ENCODE data around the gene LPGAT1. TPM values are rescaled to one million over a fixed set of nuclear protein-coding genes. Genes with fewer than 3 reads are reported as not detected.

The LPGAT1 gene
- total and polyA plus RNA-seq, 2 donors (not counting 3 experiments of a cell fraction or from before 2014, with no cell fraction given) = 6.1 to 46.0 TPM

DNA sequence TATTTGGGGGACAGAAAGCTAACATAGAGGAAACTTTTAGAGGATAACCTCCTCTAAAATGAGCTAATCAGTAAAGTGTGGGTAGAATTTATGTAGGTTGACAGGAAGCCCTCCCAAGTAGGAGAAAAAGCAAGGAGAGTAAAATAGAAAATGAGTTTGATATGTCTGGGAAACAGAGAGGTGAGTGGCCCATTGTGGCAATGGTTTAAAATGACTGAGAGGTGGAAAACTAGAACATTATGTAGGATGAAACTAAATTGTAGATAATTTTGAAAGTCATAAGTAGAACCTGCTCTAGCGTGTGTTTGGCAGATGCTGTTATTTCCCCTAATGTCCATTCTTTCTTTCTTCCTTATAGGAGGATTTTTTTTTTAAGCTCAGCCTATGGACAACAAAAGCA is 8.5 kb upstream of the LPGAT1 start:
- Histone ChIP-seq H3K9me1 (replicated peaks; ENCODE audit: control insufficient read depth, extremely low read depth, insufficient read depth, low read length) (no peaks in the 10 kb centered on the region), H3K9me3 (replicated peaks; ENCODE audit: control insufficient read depth, insufficient read depth, low read length) (no peaks in the 10 kb centered on the region), H2AFZ (ENCODE audit: low read depth, low read length) (no peak overlapping the region), H3K79me2 (ENCODE audit: control insufficient read depth, insufficient read depth, low read length) (no peaks in the 10 kb centered on the region), H4K20me1 (replicated peaks; ENCODE audit: control insufficient read depth, extremely low read depth, insufficient read depth, low read length) (no peaks in the 10 kb centered on the region), H3K4me2 (ENCODE audit: insufficient read depth, low read length) (no peak overlapping the region), H3K4me3 (replicated peaks in 1 of 3; ENCODE audit: insufficient read depth in 1 of 3, low read depth in 1 of 3, low read length in 3 of 3) (no peak overlapping the region), H3K4me1 (ENCODE audit: control insufficient read depth, extremely low read depth, insufficient read depth, low read length) (no peaks in the 10 kb centered on the region), H3K27me3 (ENCODE audit: control insufficient read depth in 2 of 2, insufficient read depth in 2 of 2, low read length in 2 of 2) (peaks cover 7 to 24% of the 10 kb centered on the region in 2 experiments), H3K9ac (replicated peaks; ENCODE audit: extremely low read depth, insufficient read depth, low read length) (no peak overlapping the region), H3K36me3 (ENCODE audit: control insufficient read depth in 2 of 2, extremely low read depth in 1 of 2, insufficient read depth in 2 of 2, low read length in 2 of 2) (no peaks in the 10 kb centered on the region), H3K27ac (ENCODE audit: insufficient read depth, low read depth, low read length) (no peak overlapping the region)
- ChIA-PET CTCF (interaction anchor here (0.9 to 2.5 kb wide), 2 partner anchors 13 to 141 kb away, joined by 3 to 8 read pairs; no protein-coding TSS in a partner anchor), POLR2A (no interaction called here)
- BruUV-seq (replicated peaks) = no TSS peak
- intact Hi-C loops (cut with micrococcal nuclease) = no loop called here
- TF ChIP-seq POLR2AphosphoS5 (IDR thresholded peaks at IDR 0.05; ENCODE audit: insufficient read depth, low read depth, low read length) (no peak), FOS (IDR thresholded peaks at IDR 0.05; ENCODE audit: borderline replicate concordance, insufficient read depth, low read length) (no peak), POLR2A (IDR thresholded peaks at IDR 0.05; ENCODE audit: low read depth, low read length) (no peak), JUN (IDR thresholded peaks at IDR 0.05; ENCODE audit: borderline replicate concordance, insufficient read depth, insufficient read length, low read depth) (no peak), EZH2 (IDR thresholded peaks at IDR 0.05; ENCODE audit: borderline replicate concordance, low read depth, low read length, severe bottlenecking) (no peak), MYC (IDR thresholded peaks at IDR 0.05; ENCODE audit: low read depth, low read length) (no peak), GATA2 (IDR thresholded peaks at IDR 0.05; ENCODE audit: insufficient read depth, insufficient read length, low read depth, low read length) (no peak)
- TF ChIP-seq, protein P1, sequence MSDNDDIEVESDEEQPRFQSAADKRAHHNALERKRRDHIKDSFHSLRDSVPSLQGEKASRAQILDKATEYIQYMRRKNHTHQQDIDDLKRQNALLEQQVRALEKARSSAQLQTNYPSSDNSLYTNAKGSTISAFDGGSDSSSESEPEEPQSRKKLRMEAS (IDR thresholded peaks at IDR 0.05; ENCODE audit: insufficient read depth, insufficient read length) = no peak
- TF ChIP-seq, protein P2, sequence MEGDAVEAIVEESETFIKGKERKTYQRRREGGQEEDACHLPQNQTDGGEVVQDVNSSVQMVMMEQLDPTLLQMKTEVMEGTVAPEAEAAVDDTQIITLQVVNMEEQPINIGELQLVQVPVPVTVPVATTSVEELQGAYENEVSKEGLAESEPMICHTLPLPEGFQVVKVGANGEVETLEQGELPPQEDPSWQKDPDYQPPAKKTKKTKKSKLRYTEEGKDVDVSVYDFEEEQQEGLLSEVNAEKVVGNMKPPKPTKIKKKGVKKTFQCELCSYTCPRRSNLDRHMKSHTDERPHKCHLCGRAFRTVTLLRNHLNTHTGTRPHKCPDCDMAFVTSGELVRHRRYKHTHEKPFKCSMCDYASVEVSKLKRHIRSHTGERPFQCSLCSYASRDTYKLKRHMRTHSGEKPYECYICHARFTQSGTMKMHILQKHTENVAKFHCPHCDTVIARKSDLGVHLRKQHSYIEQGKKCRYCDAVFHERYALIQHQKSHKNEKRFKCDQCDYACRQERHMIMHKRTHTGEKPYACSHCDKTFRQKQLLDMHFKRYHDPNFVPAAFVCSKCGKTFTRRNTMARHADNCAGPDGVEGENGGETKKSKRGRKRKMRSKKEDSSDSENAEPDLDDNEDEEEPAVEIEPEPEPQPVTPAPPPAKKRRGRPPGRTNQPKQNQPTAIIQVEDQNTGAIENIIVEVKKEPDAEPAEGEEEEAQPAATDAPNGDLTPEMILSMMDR (IDR thresholded peaks at IDR 0.05; ENCODE audit: extremely low read depth in 1 of 2, insufficient read depth in 1 of 2, low read depth in 1 of 2, low read length in 2 of 2) = no peak
- DNase-seq (ENCODE audit: low read depth, low spot score) (no peak), FAIRE-seq (no peak)
- dilution Hi-C loops (cut with MboI; ENCODE audit: extremely low pct_ligation_motif_present, low sequenced_read_pairs) = no loop called here
